ENCODE results near the gene EMILIN2. TPM values are rescaled to one million over a fixed set of nuclear protein-coding genes. Genes with fewer than 3 reads are reported as not detected.

The EMILIN2 gene
- total RNA-seq, 1 experiment from 2014 or later = 2.3 TPM

GRCh38 chr18:2818281-2818680, 28.5 kb upstream of the EMILIN2 start:
- Histone ChIP-seq H3K4me1 (ENCODE audit: low read length) (no peaks in the 10 kb centered on the region), H3K9ac (ENCODE audit: low read length) (no peak overlapping the region), H4K20me1 (ENCODE audit: insufficient read depth, low read depth, low read length) (no peaks in the 10 kb centered on the region), H3K4me3 (ENCODE audit: low read length) (no peak overlapping the region), H3K9me2 (replicated peaks; ENCODE audit: insufficient read depth, low read length) (no peaks in the 10 kb centered on the region), H3K36me3 (ENCODE audit: insufficient read depth, low read length) (no peaks in the 10 kb centered on the region), H2AFZ (ENCODE audit: low read length) (no peak overlapping the region), H3K79me2 (ENCODE audit: low read length) (no peaks in the 10 kb centered on the region), H3K4me2 (ENCODE audit: low read depth, low read length, poor library complexity, severe bottlenecking) (no peak overlapping the region), H3K27me3 (ENCODE audit: low read length) (no peaks in the 10 kb centered on the region), H3K27ac (ENCODE audit: low read length) (no peak overlapping the region), H3K9me3 (ENCODE audit: low read length) (0 out of 2 replicates have a peak, but pooled peaks cover 3% of the 10 kb centered on the region)
- DNase-seq = no peak

GRCh38 chr18:2821695-2822094, 25.1 kb upstream of the EMILIN2 start:
- H3K4me2 ChIP-seq (ENCODE audit: low read depth, low read length, poor library complexity, severe bottlenecking) = no peak overlapping the region
- H3K4me1 ChIP-seq (ENCODE audit: low read length) = no peaks in the 10 kb centered on the region
- no peaks in the 10 kb centered on the region for H3K36me3 ChIP-seq (ENCODE audit: insufficient read depth, low read length)
- no peaks in the 10 kb centered on the region for H3K27me3 ChIP-seq (ENCODE audit: low read length)
- H3K9me3 ChIP-seq (ENCODE audit: low read length) = no peaks in the 10 kb centered on the region
- no peak overlapping the region for H3K4me3 ChIP-seq (ENCODE audit: low read length)
- H4K20me1 ChIP-seq (ENCODE audit: insufficient read depth, low read depth, low read length) = no peaks in the 10 kb centered on the region
- no peak overlapping the region for H2AFZ ChIP-seq (ENCODE audit: low read length)
- H3K9me2 ChIP-seq (replicated peaks; ENCODE audit: insufficient read depth, low read length) = no peaks in the 10 kb centered on the region
- H3K79me2 ChIP-seq (ENCODE audit: low read length) = no peaks in the 10 kb centered on the region
- H3K9ac ChIP-seq (ENCODE audit: low read length) = no peak overlapping the region
- DNase-seq = no peak
- no peak overlapping the region for H3K27ac ChIP-seq (ENCODE audit: low read length)

- H3K4me1 ChIP-seq (ENCODE audit: low read length) = no peaks in the 10 kb centered on the region
- no peak overlapping the region for H3K4me2 ChIP-seq (ENCODE audit: low read depth, low read length, poor library complexity, severe bottlenecking)
- no peaks in the 10 kb centered on the region for H3K79me2 ChIP-seq (ENCODE audit: low read length)
- DNase-seq = no peak
- no peaks in the 10 kb centered on the region for H3K36me3 ChIP-seq (ENCODE audit: insufficient read depth, low read length)
- H3K27me3 ChIP-seq (ENCODE audit: low read length) = no peaks in the 10 kb centered on the region
- H3K27ac ChIP-seq (ENCODE audit: low read length) = no peak overlapping the region
- no peaks in the 10 kb centered on the region for H3K9me3 ChIP-seq (ENCODE audit: low read length)
- no peak overlapping the region for H3K9ac ChIP-seq (ENCODE audit: low read length)
- no peaks in the 10 kb centered on the region for H4K20me1 ChIP-seq (ENCODE audit: insufficient read depth, low read depth, low read length)
- H3K9me2 ChIP-seq (replicated peaks; ENCODE audit: insufficient read depth, low read length) = no peaks in the 10 kb centered on the region
- no peak overlapping the region for H2AFZ ChIP-seq (ENCODE audit: low read length)
- no peak overlapping the region for H3K4me3 ChIP-seq (ENCODE audit: low read length)
Observed at GRCh38 chr18:2822213-2822921, 24.4 kb upstream of the EMILIN2 start.

GRCh38 chr18:2823202-2823601, 23.6 kb upstream of the EMILIN2 start:
- no peaks in the 10 kb centered on the region for H3K79me2 ChIP-seq (ENCODE audit: low read length)
- no peak overlapping the region for H3K4me2 ChIP-seq (ENCODE audit: low read depth, low read length, poor library complexity, severe bottlenecking)
- H3K9me3 ChIP-seq (ENCODE audit: low read length) = no peaks in the 10 kb centered on the region
- no peak overlapping the region for H2AFZ ChIP-seq (ENCODE audit: low read length)
- DNase-seq = no peak
- H3K27ac ChIP-seq (ENCODE audit: low read length) = no peak overlapping the region
- H3K4me1 ChIP-seq (ENCODE audit: low read length) = no peaks in the 10 kb centered on the region
- no peaks in the 10 kb centered on the region for H4K20me1 ChIP-seq (ENCODE audit: insufficient read depth, low read depth, low read length)
- H3K4me3 ChIP-seq (ENCODE audit: low read length) = no peak overlapping the region
- no peaks in the 10 kb centered on the region for H3K27me3 ChIP-seq (ENCODE audit: low read length)
- H3K9ac ChIP-seq (ENCODE audit: low read length) = no peak overlapping the region
- H3K36me3 ChIP-seq (ENCODE audit: insufficient read depth, low read length) = no peaks in the 10 kb centered on the region
- H3K9me2 ChIP-seq (replicated peaks; ENCODE audit: insufficient read depth, low read length) = no peaks in the 10 kb centered on the region

- Histone ChIP-seq H3K36me3 (ENCODE audit: insufficient read depth, low read length) (no peaks in the 10 kb centered on the region), H3K9me2 (replicated peaks; ENCODE audit: insufficient read depth, low read length) (no peaks in the 10 kb centered on the region), H3K4me2 (ENCODE audit: low read depth, low read length, poor library complexity, severe bottlenecking) (no peak overlapping the region), H3K9me3 (ENCODE audit: low read length) (no peaks in the 10 kb centered on the region), H2AFZ (ENCODE audit: low read length) (no peak overlapping the region), H3K27ac (ENCODE audit: low read length) (no peak overlapping the region), H3K4me1 (ENCODE audit: low read length) (no peaks in the 10 kb centered on the region), H3K9ac (ENCODE audit: low read length) (no peak overlapping the region), H4K20me1 (ENCODE audit: insufficient read depth, low read depth, low read length) (no peaks in the 10 kb centered on the region), H3K4me3 (ENCODE audit: low read length) (no peak overlapping the region), H3K27me3 (ENCODE audit: low read length) (no peaks in the 10 kb centered on the region), H3K79me2 (ENCODE audit: low read length) (no peaks in the 10 kb centered on the region)
- no peak for DNase-seq
Observed at GRCh38 chr18:2823966-2824365, 22.8 kb upstream of the EMILIN2 start.

GRCh38 chr18:2824865-2825264, 21.9 kb upstream of the EMILIN2 start:
- H3K27ac ChIP-seq (ENCODE audit: low read length) = no peak overlapping the region
- H3K4me3 ChIP-seq (ENCODE audit: low read length) = no peak overlapping the region
- H3K36me3 ChIP-seq (ENCODE audit: insufficient read depth, low read length) = no peaks in the 10 kb centered on the region
- no peaks in the 10 kb centered on the region for H3K9me3 ChIP-seq (ENCODE audit: low read length)
- no peaks in the 10 kb centered on the region for H3K79me2 ChIP-seq (ENCODE audit: low read length)
- H3K9me2 ChIP-seq (replicated peaks; ENCODE audit: insufficient read depth, low read length) = no peaks in the 10 kb centered on the region
- no peak overlapping the region for H3K4me2 ChIP-seq (ENCODE audit: low read depth, low read length, poor library complexity, severe bottlenecking)
- H3K27me3 ChIP-seq (ENCODE audit: low read length) = no peaks in the 10 kb centered on the region
- H3K9ac ChIP-seq (ENCODE audit: low read length) = no peak overlapping the region
- no peak for DNase-seq
- H3K4me1 ChIP-seq (ENCODE audit: low read length) = no peaks in the 10 kb centered on the region
- no peak overlapping the region for H2AFZ ChIP-seq (ENCODE audit: low read length)
- H4K20me1 ChIP-seq (ENCODE audit: insufficient read depth, low read depth, low read length) = no peaks in the 10 kb centered on the region

GRCh38 chr18:2825613-2826175, 21.1 kb upstream of the EMILIN2 start:
- Histone ChIP-seq H3K9me3 (ENCODE audit: low read length) (no peaks in the 10 kb centered on the region), H3K27me3 (ENCODE audit: low read length) (no peaks in the 10 kb centered on the region), H3K9me2 (replicated peaks; ENCODE audit: insufficient read depth, low read length) (no peaks in the 10 kb centered on the region), H4K20me1 (ENCODE audit: insufficient read depth, low read depth, low read length) (no peaks in the 10 kb centered on the region), H3K9ac (ENCODE audit: low read length) (no peak overlapping the region), H3K79me2 (ENCODE audit: low read length) (no peaks in the 10 kb centered on the region), H3K4me3 (ENCODE audit: low read length) (no peak overlapping the region), H3K4me2 (ENCODE audit: low read depth, low read length, poor library complexity, severe bottlenecking) (no peak overlapping the region), H2AFZ (ENCODE audit: low read length) (no peak overlapping the region), H3K27ac (ENCODE audit: low read length) (no peak overlapping the region), H3K36me3 (ENCODE audit: insufficient read depth, low read length) (no peaks in the 10 kb centered on the region), H3K4me1 (ENCODE audit: low read length) (no peaks in the 10 kb centered on the region)
- DNase-seq = no peak

- Histone ChIP-seq H3K79me2 (ENCODE audit: low read length) (no peaks in the 10 kb centered on the region), H3K9me3 (ENCODE audit: low read length) (no peaks in the 10 kb centered on the region), H3K9ac (ENCODE audit: low read length) (no peak overlapping the region), H4K20me1 (ENCODE audit: insufficient read depth, low read depth, low read length) (no peaks in the 10 kb centered on the region), H3K9me2 (replicated peaks; ENCODE audit: insufficient read depth, low read length) (no peaks in the 10 kb centered on the region), H3K36me3 (ENCODE audit: insufficient read depth, low read length) (no peaks in the 10 kb centered on the region), H3K27me3 (ENCODE audit: low read length) (no peaks in the 10 kb centered on the region), H2AFZ (ENCODE audit: low read length) (no peak overlapping the region), H3K4me2 (ENCODE audit: low read depth, low read length, poor library complexity, severe bottlenecking) (no peak overlapping the region), H3K27ac (ENCODE audit: low read length) (no peak overlapping the region), H3K4me1 (ENCODE audit: low read length) (no peaks in the 10 kb centered on the region), H3K4me3 (ENCODE audit: low read length) (no peak overlapping the region)
- DNase-seq = no peak
Observed at GRCh38 chr18:2826581-2826980, 20.2 kb upstream of the EMILIN2 start.

Measured in Karpas-422 (cell line).